HepG2 (cell line): ENCODE data around the gene PVR. TPM values are rescaled to one million over a fixed set of nuclear protein-coding genes. Genes with fewer than 3 reads are reported as not detected.

Experiments
- ATF6 ChIP-seq: sonication (generic); formaldehyde crosslinking; conservative IDR thresholded peaks from 2 replicates; pipeline ENCODE4 v1.4.0; 2020; ENCODE audit warnings: missing genetic modification reagents
- ELF1 ChIP-seq: sonication (generic); formaldehyde crosslinking; IDR thresholded peaks from 2 replicates; pipeline ENCODE4 v1.4.0; 2020; ENCODE audit warnings: missing genetic modification reagents
- FOSL2 ChIP-seq: sonication (generic); formaldehyde crosslinking; IDR thresholded peaks from 2 replicates; pipeline ENCODE4 v1.4.0; 2020; ENCODE audit warnings: missing genetic modification reagents
- GFI1 ChIP-seq: sonication (generic); formaldehyde crosslinking; IDR thresholded peaks from 2 replicates; pipeline ENCODE4 v1.5.0; 2020; ENCODE audit warnings: missing genetic modification reagents, mild to moderate bottlenecking, borderline replicate concordance
- KDM6A ChIP-seq: IDR thresholded peaks from 2 replicates; pipeline ENCODE4 v1.6.1; 2016; ENCODE audit warnings: low read depth
- KLF15 ChIP-seq: sonication (generic); formaldehyde crosslinking; IDR thresholded peaks from 2 replicates; pipeline ENCODE4 v1.8.1; 2023; ENCODE audit warnings: borderline replicate concordance, mild to moderate bottlenecking, inconsistent platforms, missing genetic modification reagents, mixed read lengths
- MAFF ChIP-seq: IDR thresholded peaks from 2 replicates; pipeline ENCODE4 v1.6.1; 2011; ENCODE audit warnings: low read depth, low read length, improper control_type of control experiment
- NR1H2 ChIP-seq: sonication (generic); formaldehyde crosslinking; IDR thresholded peaks from 2 replicates; pipeline ENCODE4 v1.8.1; 2022; ENCODE audit warnings: low read depth, missing genetic modification reagents, borderline replicate concordance
- POLR2AphosphoS5 ChIP-seq: IDR thresholded peaks from 2 replicates; pipeline ENCODE4 v1.6.1; 2012; ENCODE audit warnings: low read depth, low read length
- RCOR2 ChIP-seq: IDR thresholded peaks from 2 replicates; pipeline ENCODE4 v1.6.1; 2016; ENCODE audit warnings: missing biosample characterization, missing genetic modification reagents
- RXRA ChIP-seq: sonication (generic); formaldehyde crosslinking; IDR thresholded peaks from 2 replicates; pipeline ENCODE4 v1.5.1; 2020; ENCODE audit warnings: missing genetic modification reagents
- SALL2 ChIP-seq: sonication (generic); formaldehyde crosslinking; IDR thresholded peaks from 2 replicates; pipeline ENCODE4 v1.8.1; 2023; ENCODE audit warnings: mild to moderate bottlenecking, missing genetic modification reagents, inconsistent platforms
- SAP130 ChIP-seq: IDR thresholded peaks from 2 replicates; pipeline ENCODE4 v1.6.1; 2016; ENCODE audit warnings: low read depth
- SNRNP70 ChIP-seq: fragments of 200-400 bp; formaldehyde crosslinking; IDR thresholded peaks from 2 replicates; pipeline ENCODE4 v1.6.1; 2017; ENCODE audit warnings: mild to moderate bottlenecking, low read depth, low read length, moderate library complexity
- STAT5B ChIP-seq: sonication (generic); formaldehyde crosslinking; IDR thresholded peaks from 2 replicates; pipeline ENCODE4 v1.4.0; 2020; ENCODE audit warnings: missing genetic modification reagents
- TCF7L2 ChIP-seq: IDR thresholded peaks from 2 replicates; pipeline ENCODE4 v1.6.1; 2011; ENCODE audit warnings: mild to moderate bottlenecking, low read depth, low read length, moderate library complexity
- ZBTB46 ChIP-seq: sonication (generic); formaldehyde crosslinking; IDR thresholded peaks from 2 replicates; pipeline ENCODE4 v1.4.0; 2020; ENCODE audit warnings: mild to moderate bottlenecking, missing genetic modification reagents, borderline replicate concordance
- ZKSCAN5 ChIP-seq: sonication (generic); formaldehyde crosslinking; IDR thresholded peaks from 2 replicates; pipeline ENCODE4 v1.5.1; 2020; ENCODE audit warnings: mild to moderate bottlenecking, missing genetic modification reagents
- ZMAT3 ChIP-seq: sonication (generic); formaldehyde crosslinking; conservative IDR thresholded peaks from 2 replicates; pipeline ENCODE4 v1.7.0; 2021; ENCODE audit warnings: missing genetic modification reagents
- ZNF138 ChIP-seq: sonication (generic); formaldehyde crosslinking; IDR thresholded peaks from 2 replicates; pipeline ENCODE4 v1.5.0; 2020; ENCODE audit warnings: mild to moderate bottlenecking, low read depth, missing genetic modification reagents
- ZNF143 ChIP-seq: sonication (generic); formaldehyde crosslinking; IDR thresholded peaks from 2 replicates; pipeline ENCODE4 v1.4.0; 2020; ENCODE audit warnings: missing genetic modification reagents
- ZNF326 ChIP-seq: sonication (generic); formaldehyde crosslinking; IDR thresholded peaks from 2 replicates; pipeline ENCODE4 v1.4.0; 2020; ENCODE audit warnings: missing genetic modification reagents, borderline replicate concordance
- ZNF607 ChIP-seq: sonication (generic); formaldehyde crosslinking; IDR thresholded peaks from 2 replicates; pipeline ENCODE4 v1.5.1; 2020; ENCODE audit warnings: missing genetic modification reagents, mild to moderate bottlenecking, borderline replicate concordance
- ZNF644 ChIP-seq: IDR thresholded peaks from 2 replicates; pipeline ENCODE4 v1.6.1; 2016; ENCODE audit warnings: low read depth
- ZNF709 ChIP-seq: sonication (generic); formaldehyde crosslinking; IDR thresholded peaks from 2 replicates; pipeline ENCODE4 v1.5.0; 2020; ENCODE audit warnings: mild to moderate bottlenecking, missing genetic modification reagents
- ZNF746 ChIP-seq: sonication (generic); formaldehyde crosslinking; IDR thresholded peaks from 2 replicates; pipeline ENCODE4 v1.8.0; 2022; ENCODE audit warnings: mild to moderate bottlenecking, missing genetic modification reagents
- ZNF800 ChIP-seq: sonication (generic); formaldehyde crosslinking; IDR thresholded peaks from 2 replicates; pipeline ENCODE4 v1.4.0; 2020; ENCODE audit warnings: missing genetic modification reagents
- ZSCAN12 ChIP-seq: sonication (generic); formaldehyde crosslinking; IDR thresholded peaks from 2 replicates; pipeline ENCODE4 v1.9.0; 2021; ENCODE audit warnings: mild to moderate bottlenecking, missing genetic modification reagents
- ZSCAN20 ChIP-seq: sonication (generic); formaldehyde crosslinking; IDR thresholded peaks from 2 replicates; pipeline ENCODE4 v1.4.0; 2020; ENCODE audit warnings: missing genetic modification reagents, mild to moderate bottlenecking, borderline replicate concordance
- polyA plus RNA-seq, 8 experiments: library from polyadenylated mRNA; depleted of rRNA in 3 of 8; stranded (reverse) in 7 of 8; unstranded in 1 of 8; fragments of >200 nt; fragmentation: Illumina TruSeq in 4 of 8; extraction: Trizol in 4 of 8; gene quantifications; 2 replicates each; pipeline versions ENCODE4 v1.2.1 to v1.2.3, GENCODE V29; 2011 to 2016; ENCODE audit warnings: low read depth in 4 of 8, missing spikeins in 1 of 8, mixed read lengths in 1 of 8; ENCODE audit not compliant: insufficient read depth in 1 of 8
- total RNA-seq, 5 experiments: library from RNA; depleted of rRNA; stranded (reverse); fragments of >200 nt; fragmentation: Illumina TruSeq; extraction: Trizol; gene quantifications; 2 replicates each; pipeline ENCODE4 v1.2.3, GENCODE V29; 2016; ENCODE audit warnings: low read depth in 1 of 5

Gene PVR
- total and polyA plus RNA-seq, 2 of the 13 experiments (the other 11 are each of a cell fraction or from before 2014, with no cell fraction given): 43.4 to 46.6 TPM

GRCh38 chr19:44626048-44626624 is 17.6 kb upstream of the PVR start (continued):
- TF ChIP-seq ZNF644 (peak; percentile 78), ZNF800 (CRISPR knock-in tag) (no peak), STAT5B (CRISPR knock-in tag) (no peak), FOSL2 (CRISPR knock-in tag) (peak; percentile 80), ZMAT3 (CRISPR knock-in tag) (no peak), ZKSCAN5 (CRISPR knock-in tag) (no peak), RXRA (CRISPR knock-in tag) (peak; percentile 28; the same call in 1 of the 2 replicates), ZSCAN12 (CRISPR knock-in tag) (no peak), ZNF709 (CRISPR knock-in tag) (no peak), ZSCAN20 (no peak), ATF6 (CRISPR knock-in tag) (no peak), SNRNP70 (no peak), SALL2 (CRISPR knock-in tag) (no peak), NR1H2 (CRISPR knock-in tag) (no peak), ZBTB46 (CRISPR knock-in tag) (no peak), ZNF607 (CRISPR knock-in tag) (no peak), ZNF138 (no peak), KLF15 (no peak), POLR2AphosphoS5 (no peak), ZNF143 (CRISPR knock-in tag) (no peak), GFI1 (CRISPR knock-in tag) (peak; percentile 38; the same call in 1 of the 2 replicates), TCF7L2 (no peak), SAP130 (peak; percentile 56), RCOR2 (CRISPR knock-in tag) (peak; percentile 65; the same call in 1 of the 2 replicates), ZNF746 (no peak), ZNF326 (no peak), ELF1 (CRISPR knock-in tag) (no peak), MAFF (no peak), KDM6A (CRISPR knock-in tag) (no peak)
